ENCODE measurements around the gene HECW1.

The HECW1 gene

GRCh38 chr7:43516581-43517342 is 404.3 kb downstream of the HECW1 start:
- DNase-seq: no peak

GRCh38 chr7:43517464-43517863 is 405.0 kb downstream of the HECW1 start:
- no peak for DNase-seq

- no peak for DNase-seq
Measured at GRCh38 chr7:43520201-43520600, 407.8 kb downstream of the HECW1 start.

GRCh38 chr7:43522406-43523156 is 410.1 kb downstream of the HECW1 start:
- DNase-seq: no peak

GRCh38 chr7:43528576-43529354 is 416.3 kb downstream of the HECW1 start:
- no peak for DNase-seq

GRCh38 chr7:43530553-43531410 is 418.3 kb downstream of the HECW1 start:
- DNase-seq: no peak

- no peak for DNase-seq
Measured at GRCh38 chr7:43531700-43532099, 419.3 kb downstream of the HECW1 start.

- DNase-seq: no peak
Measured at GRCh38 chr7:43533801-43534479, 421.5 kb downstream of the HECW1 start.

- no peak for DNase-seq
Measured at GRCh38 chr7:43535031-43535451, 422.6 kb downstream of the HECW1 start.

GRCh38 chr7:43535810-43536585 is 423.6 kb downstream of the HECW1 start:
- no peak for DNase-seq

GRCh38 chr7:43536773-43537172 is 424.3 kb downstream of the HECW1 start:
- no peak for DNase-seq

- no peak for DNase-seq
Measured at GRCh38 chr7:43537765-43538403, 425.4 kb downstream of the HECW1 start.

GRCh38 chr7:43538404-43538771 is 425.9 kb downstream of the HECW1 start:
- DNase-seq: no peak

- DNase-seq: no peak
Measured at GRCh38 chr7:43540471-43540870, 428.0 kb downstream of the HECW1 start.

GRCh38 chr7:43542716-43543115 is 430.3 kb downstream of the HECW1 start:
- DNase-seq: no peak

- no peak for DNase-seq
Measured at GRCh38 chr7:43546231-43546630, 433.8 kb downstream of the HECW1 start.

- DNase-seq: no peak
Measured at GRCh38 chr7:43550427-43550826, 438.0 kb downstream of the HECW1 start.

- DNase-seq: no peak
Measured at GRCh38 chr7:43552122-43552521, 439.7 kb downstream of the HECW1 start.

GRCh38 chr7:43553999-43554398 is 441.6 kb downstream of the HECW1 start:
- no peak for DNase-seq

- no peak for DNase-seq
Measured at GRCh38 chr7:43554423-43554822, 442.0 kb downstream of the HECW1 start.
